DOHH2 (cell line): ENCODE measurements around the gene CAMSAP3.

ENCODE experiments used
- CTCF ChIP-seq: fragments of 200-600 bp; sonication (generic); IDR thresholded peaks from one replicate; pipeline ENCODE4 v1.5.1; 2014; ENCODE audit warnings: antibody characterized with exemption, mild to moderate bottlenecking, low read depth, low read length; ENCODE audit not compliant: poor library complexity, severe bottlenecking
- EZH2phosphoT487 ChIP-seq: fragments of 200-600 bp; sonication (generic); IDR thresholded peaks from 2 replicates; pipeline ENCODE4 v1.6.1; 2017; ENCODE audit warnings: borderline replicate concordance, mild to moderate bottlenecking, antibody characterized with exemption, low read length, moderate library complexity, mixed read lengths

- TF ChIP-seq EZH2phosphoT487 (no peak), CTCF (no peak)
These were observed 38.9 kb upstream of the CAMSAP3 start for GRCh38 chr19:7556696-7557315.
